ENCODE measurements around the gene KCNMA1. TPM values are rescaled to one million over a fixed set of nuclear protein-coding genes. Genes with fewer than 3 reads are reported as not detected.

Gene KCNMA1
- polyA plus RNA-seq, 3 donors = 3.1 to 4.1 (median 3.9) TPM

GRCh38 chr10:77157248-77158019, 480.2 kb downstream of the KCNMA1 start:
- DNase-seq (ENCODE audit: low read depth in 3 of 3, low spot score in 2 of 3) = no peak

- DNase-seq (ENCODE audit: low read depth in 3 of 3, low spot score in 2 of 3) = no peak
These were observed 481.2 kb downstream of the KCNMA1 start for GRCh38 chr10:77156406-77156879.

- no peak for DNase-seq (ENCODE audit: low read depth in 3 of 3, low spot score in 2 of 3)
These were observed 485.4 kb downstream of the KCNMA1 start for GRCh38 chr10:77152256-77152655.

GRCh38 chr10:77151408-77151807, 486.2 kb downstream of the KCNMA1 start:
- DNase-seq (ENCODE audit: low read depth in 3 of 3, low spot score in 2 of 3) = no peak

- DNase-seq (ENCODE audit: low read depth in 3 of 3, low spot score in 2 of 3) = no peak
These were observed 487.9 kb downstream of the KCNMA1 start for GRCh38 chr10:77149706-77150105.

GRCh38 chr10:77149001-77149400, 488.6 kb downstream of the KCNMA1 start:
- no peak for DNase-seq (ENCODE audit: low read depth in 3 of 3, low spot score in 2 of 3)

- no peak for DNase-seq (ENCODE audit: low read depth in 3 of 3, low spot score in 2 of 3)
These were observed 489.7 kb downstream of the KCNMA1 start for GRCh38 chr10:77147871-77148270.

GRCh38 chr10:77146712-77147336, 490.8 kb downstream of the KCNMA1 start:
- DNase-seq (ENCODE audit: low read depth in 3 of 3, low spot score in 2 of 3) = no peak

- no peak for DNase-seq (ENCODE audit: low read depth in 3 of 3, low spot score in 2 of 3)
These were observed 493.0 kb downstream of the KCNMA1 start for GRCh38 chr10:77144656-77145055.

- DNase-seq (ENCODE audit: low read depth in 3 of 3, low spot score in 2 of 3) = no peak
These were observed 498.1 kb downstream of the KCNMA1 start for GRCh38 chr10:77139252-77140160.

GRCh38 chr10:77138541-77138940, 499.1 kb downstream of the KCNMA1 start:
- DNase-seq (ENCODE audit: low read depth in 3 of 3, low spot score in 2 of 3) = no peak

- no peak for DNase-seq (ENCODE audit: low read depth in 3 of 3, low spot score in 2 of 3)
These were observed 502.1 kb downstream of the KCNMA1 start for GRCh38 chr10:77135555-77135954.

GRCh38 chr10:77131214-77131613, 506.4 kb downstream of the KCNMA1 start:
- DNase-seq (ENCODE audit: low read depth in 3 of 3, low spot score in 2 of 3) = no peak

- no peak for DNase-seq (ENCODE audit: low read depth in 3 of 3, low spot score in 2 of 3)
These were observed 510.4 kb downstream of the KCNMA1 start for GRCh38 chr10:77127243-77127642.

- no peak for DNase-seq (ENCODE audit: low read depth in 3 of 3, low spot score in 2 of 3)
These were observed 512.4 kb downstream of the KCNMA1 start for GRCh38 chr10:77125231-77125630.

GRCh38 chr10:77123330-77123729, 514.3 kb downstream of the KCNMA1 start:
- no peak for DNase-seq (ENCODE audit: low read depth in 3 of 3, low spot score in 2 of 3)

- no peak for DNase-seq (ENCODE audit: low read depth in 3 of 3, low spot score in 2 of 3)
These were observed 515.8 kb downstream of the KCNMA1 start for GRCh38 chr10:77121829-77122228.

GRCh38 chr10:77120666-77121376, 516.8 kb downstream of the KCNMA1 start:
- no peak for DNase-seq (ENCODE audit: low read depth in 3 of 3, low spot score in 2 of 3)

GRCh38 chr10:77120012-77120411, 517.6 kb downstream of the KCNMA1 start:
- no peak for DNase-seq (ENCODE audit: low read depth in 3 of 3, low spot score in 2 of 3)

GRCh38 chr10:77118603-77119282, 518.9 kb downstream of the KCNMA1 start:
- DNase-seq (ENCODE audit: low read depth in 3 of 3, low spot score in 2 of 3) = no peak
